H1 (cell line): ENCODE results near the gene MICU2. TPM values are rescaled to one million over a fixed set of nuclear protein-coding genes. Genes with fewer than 3 reads are reported as not detected.

Experiments used
- CHD7 ChIP-seq: fragments of 300-600 bp; sonication (generic); IDR thresholded peaks from 2 replicates; pipeline ENCODE4 v1.7.1; 2012; ENCODE audit warnings: low read length, moderate library complexity, mild to moderate bottlenecking, inconsistent platforms; ENCODE audit not compliant: insufficient replicate concordance
- EZH2 ChIP-seq: fragments of 200-600 bp; sonication (generic); IDR thresholded peaks from 2 replicates; pipeline ENCODE4 v1.7.1; 2012; ENCODE audit warnings: low read depth, mild to moderate bottlenecking, moderate library complexity, low read length, inconsistent platforms; ENCODE audit not compliant: severe bottlenecking
- FOSL1 ChIP-seq: IDR thresholded peaks from 2 replicates; pipeline ENCODE4 v1.6.1; 2011; ENCODE audit warnings: mild to moderate bottlenecking, low read depth, low read length, moderate library complexity; ENCODE audit not compliant: insufficient read depth
- POLR2A ChIP-seq, 2 experiments: IDR thresholded peaks; 1 replicate in 1 of 2; 2 replicates in 1 of 2; pipeline ENCODE4 v1.6.1; 2011; ENCODE audit warnings: low read depth in 2 of 2, low read length in 2 of 2, mild to moderate bottlenecking in 2 of 2; ENCODE audit errors: control extremely low read depth in 1 of 2
- polyA plus RNA-seq, 7 experiments: library from polyadenylated mRNA; depleted of rRNA in 3 of 7; stranded (reverse) in 5 of 7; unstranded in 2 of 7; fragments of >200 nt in 5 of 7; fragments of 200-250 nt in 2 of 7; gene quantifications; 1 replicate in 5 of 7; 2 replicates in 1 of 7; 4 replicates in 1 of 7; pipeline versions ENCODE4 v1.2.1 to v1.2.3, GENCODE V29; 2011 to 2013; ENCODE audit warnings: missing spikeins in 2 of 7, mixed read lengths in 2 of 7
- total RNA-seq: library from RNA; stranded (reverse); fragmentation: NEBNext Ultra II Directional; extraction: Animal tissue kit (Norgen Biotek cat#: 25700); gene quantifications from 2 replicates; pipeline ENCODE4 v1.2.1, GENCODE V29; 2021

MICU2 gene
- total and polyA plus RNA-seq, 2 of the 8 experiments (the other 6 are each of a cell fraction or from before 2014, with no cell fraction given) = 34.6 to 36.5 TPM

- no peak for TF ChIP-seq CHD7
- no peak for TF ChIP-seq EZH2
- TF ChIP-seq FOSL1 = no peak
- no peak for TF ChIP-seq POLR2A (IDR thresholded peaks at IDR 0.05; ENCODE audit: control extremely low read depth in 1 of 2, low read depth in 2 of 2, low read length in 2 of 2)
Observed at GRCh38 chr13:21466527-21466926, 137.4 kb downstream of the MICU2 start (continued).
